Measurements from ENCODE around the gene MAPRE3. TPM values are rescaled to one million over a fixed set of nuclear protein-coding genes. Genes with fewer than 3 reads are reported as not detected.

Gene MAPRE3
- total RNA-seq, 1 donor = 0.42 TPM

GRCh38 chr2:26941486-26941885 lies 29.0 kb upstream of the MAPRE3 start:
- H3K27me3 ChIP-seq (ENCODE audit: insufficient read depth, low read length) = no peaks in the 10 kb centered on the region
- H3K4me3 ChIP-seq (ENCODE audit: low read length) = no peak overlapping the region
- H3K9me3 ChIP-seq (ENCODE audit: low read depth, low read length) = no peaks in the 10 kb centered on the region
- H3K4me1 ChIP-seq (ENCODE audit: insufficient read depth, low read length) = no peaks in the 10 kb centered on the region

- no peak overlapping the region for H3K4me3 ChIP-seq (ENCODE audit: low read length)
- no peaks in the 10 kb centered on the region for H3K27me3 ChIP-seq (ENCODE audit: insufficient read depth, low read length)
- H3K9me3 ChIP-seq (ENCODE audit: low read depth, low read length) = no peaks in the 10 kb centered on the region
- no peaks in the 10 kb centered on the region for H3K4me1 ChIP-seq (ENCODE audit: insufficient read depth, low read length)
Measured at GRCh38 chr2:26942543-26943295, 27.7 kb upstream of the MAPRE3 start.

DNA sequence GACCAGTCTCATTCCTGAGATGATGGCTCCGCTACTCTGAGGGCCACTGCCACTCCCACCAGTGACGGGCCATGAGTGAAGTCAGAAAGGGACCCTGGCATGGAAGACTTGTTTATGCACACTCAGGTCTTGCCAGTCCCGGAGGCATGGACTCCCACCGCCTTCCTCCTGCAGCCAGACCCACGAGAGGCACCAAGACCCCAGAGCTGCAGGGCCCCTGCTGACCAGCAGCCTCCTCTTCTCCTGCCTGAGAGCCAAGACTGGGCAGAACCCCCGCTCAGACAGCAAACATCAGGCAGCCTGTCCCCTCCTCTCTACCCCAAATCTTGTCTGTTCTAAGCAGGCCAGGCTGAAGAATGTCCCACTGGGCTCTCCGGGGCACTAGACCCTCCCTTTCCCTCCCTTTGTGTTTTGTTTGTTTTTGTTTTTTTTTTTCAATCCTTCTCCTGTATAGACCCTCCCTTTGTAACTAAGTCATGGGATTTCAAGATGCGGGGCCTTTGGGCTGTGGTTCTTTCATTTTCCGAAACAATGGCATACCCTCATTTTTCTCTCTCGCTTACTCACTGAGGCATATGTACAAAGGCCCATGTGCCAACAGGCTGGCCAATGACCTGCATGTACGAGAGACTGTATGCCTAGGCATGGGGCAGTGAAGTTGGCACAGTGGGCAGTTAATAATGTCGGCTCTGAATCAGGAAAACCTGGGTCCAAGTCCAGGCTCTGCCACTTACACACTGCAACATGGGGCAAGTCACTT lies 24.3 kb upstream of the MAPRE3 start:
- no peaks in the 10 kb centered on the region for H3K4me1 ChIP-seq (ENCODE audit: insufficient read depth, low read length)
- H3K27me3 ChIP-seq (ENCODE audit: insufficient read depth, low read length) = no peaks in the 10 kb centered on the region
- H3K4me3 ChIP-seq (ENCODE audit: low read length) = no peak overlapping the region
- no peaks in the 10 kb centered on the region for H3K9me3 ChIP-seq (ENCODE audit: low read depth, low read length)

GRCh38 chr2:26946841-26947784 lies 23.3 kb upstream of the MAPRE3 start:
- no peaks in the 10 kb centered on the region for H3K27me3 ChIP-seq (ENCODE audit: insufficient read depth, low read length)
- no peaks in the 10 kb centered on the region for H3K4me1 ChIP-seq (ENCODE audit: insufficient read depth, low read length)
- no peak overlapping the region for H3K4me3 ChIP-seq (ENCODE audit: low read length)
- no peaks in the 10 kb centered on the region for H3K9me3 ChIP-seq (ENCODE audit: low read depth, low read length)

DNA sequence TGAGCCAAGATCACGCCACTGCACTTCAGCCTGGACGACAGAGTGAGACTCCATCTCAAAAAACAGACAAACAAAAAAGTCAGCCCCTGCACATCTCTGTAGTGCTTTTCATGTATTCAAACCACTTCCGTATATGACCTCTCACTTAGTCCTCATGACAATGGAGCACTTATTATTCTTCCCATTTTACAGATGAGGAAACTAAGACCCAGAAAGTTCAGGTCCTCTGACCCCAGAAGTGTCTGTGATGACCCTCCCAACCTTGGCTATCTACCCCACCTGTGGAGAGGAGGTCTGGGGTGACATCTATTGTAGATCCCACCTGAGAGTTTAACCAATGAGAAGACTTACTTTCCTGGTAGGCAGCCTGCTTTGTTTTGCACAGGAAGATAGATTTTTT lies 21.6 kb upstream of the MAPRE3 start:
- Histone ChIP-seq H3K4me3 (ENCODE audit: low read length) (no peak overlapping the region), H3K4me1 (ENCODE audit: insufficient read depth, low read length) (no peaks in the 10 kb centered on the region), H3K9me3 (ENCODE audit: low read depth, low read length) (no peaks in the 10 kb centered on the region), H3K27me3 (ENCODE audit: insufficient read depth, low read length) (peaks cover 4% of the 10 kb centered on the region)

- H3K9me3 ChIP-seq (ENCODE audit: low read depth, low read length) = no peaks in the 10 kb centered on the region
- no peak overlapping the region for H3K4me3 ChIP-seq (ENCODE audit: low read length)
- no peaks in the 10 kb centered on the region for H3K4me1 ChIP-seq (ENCODE audit: insufficient read depth, low read length)
- peaks cover 10% of the 10 kb centered on the region for H3K27me3 ChIP-seq (ENCODE audit: insufficient read depth, low read length)
Measured at GRCh38 chr2:26950246-26950645, 20.2 kb upstream of the MAPRE3 start.

GRCh38 chr2:26951236-26951635 lies 19.2 kb upstream of the MAPRE3 start:
- Histone ChIP-seq H3K4me1 (ENCODE audit: insufficient read depth, low read length) (no peaks in the 10 kb centered on the region), H3K9me3 (ENCODE audit: low read depth, low read length) (no peaks in the 10 kb centered on the region), H3K27me3 (ENCODE audit: insufficient read depth, low read length) (peaks cover 11% of the 10 kb centered on the region), H3K4me3 (ENCODE audit: low read length) (no peak overlapping the region)

DNA sequence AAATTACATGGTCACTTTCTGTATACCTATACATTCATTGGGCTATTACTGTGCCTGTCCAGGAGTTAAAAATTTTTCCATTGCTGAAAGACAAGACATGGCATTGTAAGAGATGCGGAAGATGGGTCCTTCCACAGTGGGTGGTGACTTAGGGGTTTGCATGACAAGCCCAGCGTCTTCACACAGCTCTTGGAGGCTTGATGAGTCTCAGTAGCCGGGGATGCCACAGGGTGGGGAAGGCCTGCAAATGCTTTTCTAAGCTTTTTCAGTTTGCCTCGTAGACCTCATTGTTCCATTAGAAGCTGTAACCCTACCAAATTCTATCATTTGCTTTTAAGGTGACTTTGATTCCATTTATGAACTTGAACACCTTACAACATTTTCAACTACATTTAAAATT lies 18.1 kb upstream of the MAPRE3 start:
- H3K4me1 ChIP-seq (ENCODE audit: insufficient read depth, low read length) = no peaks in the 10 kb centered on the region
- H3K27me3 ChIP-seq (ENCODE audit: insufficient read depth, low read length) = peaks cover 14% of the 10 kb centered on the region
- no peaks in the 10 kb centered on the region for H3K9me3 ChIP-seq (ENCODE audit: low read depth, low read length)
- H3K4me3 ChIP-seq (ENCODE audit: low read length) = no peak overlapping the region

DNA sequence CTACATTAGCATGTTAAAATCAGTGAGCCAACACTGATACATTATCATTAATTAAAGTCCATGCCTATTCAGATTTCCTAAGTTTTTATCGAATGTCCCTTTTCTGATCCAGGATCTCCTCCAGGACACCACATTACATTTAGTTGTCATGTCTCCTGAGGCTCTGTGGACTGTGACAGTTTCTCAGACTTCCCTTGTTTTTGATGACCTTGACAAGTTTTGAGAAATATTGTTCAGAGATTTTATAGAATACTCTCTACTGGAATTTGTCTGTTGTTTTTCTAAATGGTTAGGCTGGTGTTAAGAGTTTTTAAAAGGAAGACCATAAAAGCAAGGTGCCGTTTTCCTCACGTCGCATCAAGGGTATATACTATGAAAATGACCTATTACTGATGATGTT lies 16.3 kb upstream of the MAPRE3 start:
- H3K4me1 ChIP-seq (ENCODE audit: insufficient read depth, low read length) = no peaks in the 10 kb centered on the region
- H3K9me3 ChIP-seq (ENCODE audit: low read depth, low read length) = no peaks in the 10 kb centered on the region
- peaks cover 14% of the 10 kb centered on the region for H3K27me3 ChIP-seq (ENCODE audit: insufficient read depth, low read length)
- H3K4me3 ChIP-seq (ENCODE audit: low read length) = no peak overlapping the region

GRCh38 chr2:26957041-26957440 lies 13.4 kb upstream of the MAPRE3 start:
- no peak overlapping the region for H3K4me3 ChIP-seq (ENCODE audit: low read length)
- no peaks in the 10 kb centered on the region for H3K9me3 ChIP-seq (ENCODE audit: low read depth, low read length)
- peaks cover 5% of the 10 kb centered on the region for H3K4me1 ChIP-seq (ENCODE audit: insufficient read depth, low read length)
- H3K27me3 ChIP-seq (ENCODE audit: insufficient read depth, low read length) = peaks cover 14% of the 10 kb centered on the region

DNA sequence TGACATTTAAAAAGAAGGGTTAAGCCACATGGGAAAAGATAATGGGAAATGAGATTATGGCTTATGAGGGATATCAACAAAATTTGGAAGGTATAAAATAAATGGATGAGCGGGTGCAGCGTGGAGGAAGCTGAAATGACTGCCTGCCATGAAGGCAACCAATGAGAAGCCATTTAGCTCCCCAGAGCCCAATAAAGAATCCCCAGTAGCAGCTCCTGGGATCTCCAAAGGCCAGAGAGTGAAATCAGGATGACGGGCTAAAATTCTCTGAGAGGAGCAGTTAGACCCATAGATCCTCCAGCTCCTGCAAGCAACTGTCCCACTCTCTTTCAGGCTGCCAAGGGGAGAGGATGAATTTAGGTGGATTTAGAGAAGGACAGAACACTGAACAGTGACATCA lies 12.9 kb upstream of the MAPRE3 start:
- no peak overlapping the region for H3K4me3 ChIP-seq (ENCODE audit: low read length)
- H3K27me3 ChIP-seq (ENCODE audit: insufficient read depth, low read length) = peaks cover 14% of the 10 kb centered on the region
- H3K4me1 ChIP-seq (ENCODE audit: insufficient read depth, low read length) = peaks cover 5% of the 10 kb centered on the region
- H3K9me3 ChIP-seq (ENCODE audit: low read depth, low read length) = no peaks in the 10 kb centered on the region

- Histone ChIP-seq H3K9me3 (ENCODE audit: low read depth, low read length) (no peaks in the 10 kb centered on the region), H3K4me1 (ENCODE audit: insufficient read depth, low read length) (peaks cover 5% of the 10 kb centered on the region), H3K27me3 (ENCODE audit: insufficient read depth, low read length) (peaks cover 10% of the 10 kb centered on the region), H3K4me3 (ENCODE audit: low read length) (no peak overlapping the region)
Measured at GRCh38 chr2:26959331-26959730, 11.1 kb upstream of the MAPRE3 start.

DNA sequence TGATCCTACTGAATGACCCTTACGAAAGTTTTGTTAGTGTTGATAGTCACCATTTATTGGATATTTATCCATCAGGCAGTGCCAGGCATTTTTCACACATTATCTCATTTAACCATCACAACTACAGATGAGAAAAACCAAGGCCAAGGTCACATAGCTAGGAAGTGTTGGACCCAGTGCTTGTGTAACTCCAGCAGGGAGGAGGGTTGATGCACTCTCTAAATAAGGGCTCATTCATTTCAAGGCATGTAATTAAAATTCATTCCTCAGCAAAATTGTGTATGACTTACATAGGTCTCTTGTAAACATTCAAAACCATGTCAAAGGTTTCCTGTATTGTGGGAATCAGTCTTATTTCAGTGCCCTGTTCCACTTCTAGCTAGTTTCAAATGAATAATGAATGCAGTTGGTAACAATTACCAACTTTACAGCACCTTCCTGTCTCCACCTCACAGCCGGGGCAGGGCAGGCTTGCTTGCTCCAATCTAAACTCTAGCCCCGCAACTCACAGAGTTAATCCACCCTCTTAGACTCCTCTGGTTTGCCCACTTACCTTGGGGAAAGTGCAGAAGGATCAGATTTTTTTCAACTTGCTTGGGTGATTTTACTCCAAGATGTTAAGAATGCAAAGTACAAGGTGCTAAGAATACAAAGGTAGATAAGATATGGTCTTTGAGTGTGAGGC lies 5.8 kb upstream of the MAPRE3 start:
- Histone ChIP-seq H3K4me1 (ENCODE audit: insufficient read depth, low read length) (peaks cover 2% of the 10 kb centered on the region), H3K9me3 (ENCODE audit: low read depth, low read length) (no peaks in the 10 kb centered on the region), H3K4me3 (ENCODE audit: low read length) (no peak overlapping the region), H3K27me3 (ENCODE audit: insufficient read depth, low read length) (peaks cover 9% of the 10 kb centered on the region)

- H3K27me3 ChIP-seq (ENCODE audit: insufficient read depth, low read length) = peaks cover 12% of the 10 kb centered on the region
- H3K4me1 ChIP-seq (ENCODE audit: insufficient read depth, low read length) = peaks cover 18% of the 10 kb centered on the region
- no peak overlapping the region for H3K4me3 ChIP-seq (ENCODE audit: low read length)
- no peaks in the 10 kb centered on the region for H3K9me3 ChIP-seq (ENCODE audit: low read depth, low read length)
Measured at GRCh38 chr2:26968001-26968400, 2.4 kb upstream of the MAPRE3 start.

All from mononuclear cell (primary cell).